ENCODE data around the gene NRXN3. TPM values are rescaled to one million over a fixed set of nuclear protein-coding genes. Genes with fewer than 3 reads are reported as not detected.

The NRXN3 gene
- total and polyA plus RNA-seq, 2 of the 4 experiments (the other 2 are of a cell fraction), result 4.8 to 25.1 TPM

DNA sequence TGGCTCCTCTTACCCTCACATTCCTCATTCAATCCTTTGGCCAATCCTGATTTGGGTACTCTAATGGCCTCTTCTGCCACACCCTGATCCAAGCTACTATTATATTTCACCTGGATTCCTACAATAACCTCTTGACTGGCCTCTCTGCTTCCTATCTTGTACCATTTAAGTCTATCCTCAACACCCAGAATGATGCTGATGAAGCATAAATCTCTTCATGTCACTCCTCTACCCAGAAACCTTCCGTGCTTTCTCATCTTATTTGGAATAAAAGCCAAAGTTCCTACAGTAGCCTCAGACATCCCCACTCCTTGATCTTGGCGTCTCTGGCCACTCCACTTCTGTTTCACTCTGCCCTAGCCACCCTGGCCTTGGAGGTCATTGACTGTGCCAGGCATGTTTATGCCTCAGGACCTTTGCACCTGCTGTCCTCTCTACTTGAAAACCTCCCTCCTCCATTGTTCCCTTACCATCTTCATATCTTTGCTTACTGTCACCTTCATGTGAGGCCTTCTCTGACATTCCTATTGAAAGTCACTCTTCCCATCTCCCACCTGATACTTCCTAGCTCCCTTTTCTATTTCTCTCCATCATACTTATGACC, 46.4 kb upstream of the NRXN3 start:
- no peak overlapping the region for H2BK5ac ChIP-seq (ENCODE audit: low read depth, low read length, poor library complexity, severe bottlenecking)
- H3K9ac ChIP-seq (ENCODE audit: low read depth, low read length), result no peak overlapping the region
- H2BK15ac ChIP-seq (ENCODE audit: low read depth, low read length), result no peak overlapping the region
- no peak overlapping the region for H3K18ac ChIP-seq (ENCODE audit: low read depth, low read length)
- no peaks in the 10 kb centered on the region for H3K79me1 ChIP-seq (ENCODE audit: low read depth in 1 of 2, low read length in 2 of 2)
- H3K9me3 ChIP-seq (ENCODE audit: control insufficient read depth, insufficient read depth, low read length), result peaks cover 21% of the 10 kb centered on the region
- CTCF ChIA-PET, result no interaction called here
- H4K91ac ChIP-seq (ENCODE audit: insufficient read depth, low read depth, low read length), result no peak overlapping the region
- no peak overlapping the region for H3K4me3 ChIP-seq (ENCODE audit: insufficient read depth, low read depth, low read length)
- no peak overlapping the region for H3K4me2 ChIP-seq (ENCODE audit: low read depth, low read length)
- TF ChIP-seq RAD21 (IDR thresholded peaks at IDR 0.05; ENCODE audit: low read length), result no peak
- TF ChIP-seq SMC3 (IDR thresholded peaks at IDR 0.05; ENCODE audit: low read depth, low read length), result no peak
- WGBS, 2 experiments (ENCODE audit: extremely low coverage in 2 of 2, insufficient read length in 1 of 2), result no CpG with 5 or more reads among the region's 2 CpGs
- H3K4ac ChIP-seq (ENCODE audit: low read depth, low read length), result no peak overlapping the region
- no TSS peak for BruUV-seq (replicated peaks)
- no peaks in the 10 kb centered on the region for H4K20me1 ChIP-seq (ENCODE audit: insufficient read depth, low read length)
- H3K36me3 ChIP-seq (ENCODE audit: control insufficient read depth, insufficient read depth, low read length), result no peaks in the 10 kb centered on the region
- H3K56ac ChIP-seq (ENCODE audit: extremely low read depth, insufficient read depth, low read length), result no peak overlapping the region
- H3K23ac ChIP-seq (ENCODE audit: low read depth, low read length), result no peak overlapping the region
- in situ Hi-C loops (cut with MboI; ENCODE audit: low sequenced_read_pairs) (no loop called here), intact Hi-C loops (cut with micrococcal nuclease) (no loop called here), dilution Hi-C loops (cut with HindIII; ENCODE audit: low sequenced_read_pairs, unreplicated experiment) (no loop called here)
- no peak overlapping the region for H2BK20ac ChIP-seq (ENCODE audit: low read depth, low read length)
- no peak overlapping the region for H2AFZ ChIP-seq (replicated peaks; ENCODE audit: low read length, poor library complexity)
- no peak overlapping the region for H2BK120ac ChIP-seq (ENCODE audit: low read depth, low read length)
- no peak overlapping the region for H2AK5ac ChIP-seq (ENCODE audit: low read depth, low read length)
- no peaks in the 10 kb centered on the region for H3K27me3 ChIP-seq (ENCODE audit: control insufficient read depth, insufficient read depth, low read length)
- ATAC-seq (ENCODE audit: low read depth), result no peak
- H3K27ac ChIP-seq (ENCODE audit: insufficient read depth, low read length), result no peak overlapping the region
- H3K9me1 ChIP-seq (ENCODE audit: insufficient read depth, low read length), result no peaks in the 10 kb centered on the region
- H4K8ac ChIP-seq (ENCODE audit: low read depth in 2 of 2, low read length in 2 of 2), result no peak overlapping the region
- POLR2A ChIA-PET (ENCODE audit: unreplicated experiment), result no interaction called here
- no peaks in the 10 kb centered on the region for H3K4me1 ChIP-seq (ENCODE audit: control insufficient read depth, insufficient read depth, low read length)
- no peak for DNase-seq
- H3K14ac ChIP-seq (replicated peaks; ENCODE audit: low read depth, low read length), result no peak overlapping the region
- no peak overlapping the region for H2AK9ac ChIP-seq (replicated peaks; ENCODE audit: low read depth, low read length, poor library complexity)
- no peak overlapping the region for H4K5ac ChIP-seq (ENCODE audit: low read depth, low read length)

Data from IMR-90 (cell line).